SK-N-SH treated with all-trans-retinoic acid at 6 μM for 48 hours (cell line): ENCODE results near the gene RS1.

Experiments used
- ATAC-seq: fragments of 200-7000 bp; cut with Tn5 transposase; 3 replicates; pipeline ENCODE4 v1.9.1; 2020; ENCODE audit warnings: mild to moderate bottlenecking, moderate library complexity
- ARNTL ChIP-seq: fragments of 450-650 bp; formaldehyde crosslinking; IDR thresholded peaks from 2 replicates; pipeline ENCODE4 v1.5.0; 2020; ENCODE audit warnings: low read depth, mild to moderate bottlenecking, moderate library complexity, borderline replicate concordance
- BACH2 ChIP-seq: fragments of 250-450 bp; sonication (Bioruptor Pico); IDR thresholded peaks from 2 replicates; pipeline ENCODE4 v1.9.0; 2021; ENCODE audit warnings: mild to moderate bottlenecking, borderline replicate concordance
- CREB5 ChIP-seq: fragments of 250-450 bp; sonication (Bioruptor Pico); IDR thresholded peaks from 2 replicates; pipeline ENCODE4 v1.5.1; 2020; ENCODE audit warnings: low read depth, mild to moderate bottlenecking, moderate library complexity
- CSDC2 ChIP-seq: fragments of 250-450 bp; sonication (Bioruptor Pico); IDR thresholded peaks from 2 replicates; pipeline ENCODE4 v1.5.0; 2020; ENCODE audit warnings: mild to moderate bottlenecking, moderate library complexity
- CSRNP3 ChIP-seq: fragments of 250-450 bp; sonication (Bioruptor Pico); IDR thresholded peaks from 2 replicates; pipeline ENCODE4 v1.5.1; 2021; ENCODE audit warnings: mild to moderate bottlenecking, moderate library complexity
- ESRRG ChIP-seq: fragments of 250-450 bp; sonication (Bioruptor Pico); IDR thresholded peaks from 2 replicates; pipeline ENCODE4 v1.6.1; 2021; ENCODE audit warnings: mild to moderate bottlenecking
- GLIS3 ChIP-seq: fragments of 250-450 bp; sonication (Bioruptor Pico); IDR thresholded peaks from 2 replicates; pipeline ENCODE4 v1.5.0; 2020; ENCODE audit warnings: mild to moderate bottlenecking, moderate library complexity
- OSR1 ChIP-seq: fragments of 250-450 bp; sonication (Bioruptor Pico); IDR thresholded peaks from 2 replicates; pipeline ENCODE4 v1.8.0; 2022; ENCODE audit warnings: moderate library complexity, mild to moderate bottlenecking, inconsistent platforms
- PATZ1 ChIP-seq: fragments of 250-450 bp; sonication (Bioruptor Pico); IDR thresholded peaks from 2 replicates; pipeline ENCODE4 v1.8.0; 2020; ENCODE audit warnings: mild to moderate bottlenecking, moderate library complexity, borderline replicate concordance
- POU6F1 ChIP-seq: fragments of 250-450 bp; sonication (Bioruptor Pico); IDR thresholded peaks from 2 replicates; pipeline ENCODE4 v1.8.0; 2021; ENCODE audit warnings: low read depth, mild to moderate bottlenecking, moderate library complexity, borderline replicate concordance
- PPARA ChIP-seq: fragments of 250-450 bp; sonication (Bioruptor Pico); IDR thresholded peaks from 2 replicates; pipeline ENCODE4 v1.5.0; 2020; ENCODE audit warnings: mild to moderate bottlenecking, borderline replicate concordance
- RARB ChIP-seq: fragments of 250-450 bp; sonication (Bioruptor Pico); IDR thresholded peaks from 2 replicates; pipeline ENCODE4 v1.8.0; 2021; ENCODE audit warnings: mild to moderate bottlenecking, moderate library complexity
- SNAI2 ChIP-seq: fragments of 250-450 bp; sonication (Bioruptor Pico); IDR thresholded peaks from 2 replicates; pipeline ENCODE4 v1.5.0; 2020; ENCODE audit warnings: mild to moderate bottlenecking, moderate library complexity
- TCF4 ChIP-seq: fragments of 250-450 bp; sonication (Bioruptor Pico); IDR thresholded peaks from 2 replicates; pipeline ENCODE4 v1.8.0; 2021; ENCODE audit warnings: mild to moderate bottlenecking, moderate library complexity, borderline replicate concordance
- TOX ChIP-seq: fragments of 250-450 bp; sonication (Bioruptor Pico); IDR thresholded peaks from 2 replicates; pipeline ENCODE4 v1.8.0; 2021; ENCODE audit warnings: mild to moderate bottlenecking, moderate library complexity, borderline replicate concordance
- TSHZ2 ChIP-seq: fragments of 250-450 bp; sonication (Bioruptor Pico); IDR thresholded peaks from 2 replicates; pipeline ENCODE4 v1.5.0; 2020; ENCODE audit warnings: mild to moderate bottlenecking, moderate library complexity
- ZC3H10 ChIP-seq: fragments of 250-450 bp; sonication (Bioruptor Pico); IDR thresholded peaks from 2 replicates; pipeline ENCODE4 v1.5.1; 2021; ENCODE audit warnings: mild to moderate bottlenecking, moderate library complexity
- ZFP3 ChIP-seq: fragments of 250-450 bp; sonication (Bioruptor Pico); IDR thresholded peaks from 2 replicates; pipeline ENCODE4 v1.5.0; 2020; ENCODE audit warnings: mild to moderate bottlenecking, moderate library complexity
- ZFP30 ChIP-seq: fragments of 450-650 bp; formaldehyde crosslinking; IDR thresholded peaks from 2 replicates; pipeline ENCODE4 v1.5.0; 2022; ENCODE audit warnings: mild to moderate bottlenecking, moderate library complexity
- ZNF70 ChIP-seq: fragments of 450-650 bp; formaldehyde crosslinking; IDR thresholded peaks from 2 replicates; pipeline ENCODE4 v1.5.0; 2020; ENCODE audit warnings: mild to moderate bottlenecking, moderate library complexity

RS1 gene

GRCh38 chrX:18652636-18653035 lies 19.3 kb downstream of the RS1 start:
- no peak for ATAC-seq
- TF ChIP-seq GLIS3 (CRISPR knock-in tag) (no peak), RARB (CRISPR knock-in tag) (no peak), ZFP30 (CRISPR knock-in tag) (no peak), OSR1 (CRISPR knock-in tag) (no peak), SNAI2 (CRISPR knock-in tag) (no peak), ZNF70 (CRISPR knock-in tag) (no peak), CSDC2 (no peak), ESRRG (no peak), TSHZ2 (CRISPR knock-in tag) (no peak), TOX (no peak), TCF4 (CRISPR knock-in tag) (no peak), PATZ1 (CRISPR knock-in tag) (no peak), ARNTL (no peak), CSRNP3 (CRISPR knock-in tag) (no peak)

- ATAC-seq, result no peak
- TF ChIP-seq ZFP3 (CRISPR knock-in tag) (no peak), ZNF70 (CRISPR knock-in tag) (no peak), BACH2 (no peak), RARB (CRISPR knock-in tag) (no peak), CREB5 (CRISPR knock-in tag) (no peak), PPARA (CRISPR knock-in tag) (no peak), POU6F1 (CRISPR knock-in tag) (no peak), PATZ1 (CRISPR knock-in tag) (no peak), OSR1 (CRISPR knock-in tag) (no peak), ESRRG (no peak), ZC3H10 (CRISPR knock-in tag) (no peak), CSRNP3 (CRISPR knock-in tag) (no peak)
Measured at GRCh38 chrX:18650662-18651061, 21.2 kb downstream of the RS1 start.
